Measurements from ENCODE around the gene RNF144A. TPM values are rescaled to one million over a fixed set of nuclear protein-coding genes. Genes with fewer than 3 reads are reported as not detected.

The RNF144A gene
- total and polyA plus RNA-seq, 12 donors: 13.0 to 103 (median 42.3) TPM

DNA sequence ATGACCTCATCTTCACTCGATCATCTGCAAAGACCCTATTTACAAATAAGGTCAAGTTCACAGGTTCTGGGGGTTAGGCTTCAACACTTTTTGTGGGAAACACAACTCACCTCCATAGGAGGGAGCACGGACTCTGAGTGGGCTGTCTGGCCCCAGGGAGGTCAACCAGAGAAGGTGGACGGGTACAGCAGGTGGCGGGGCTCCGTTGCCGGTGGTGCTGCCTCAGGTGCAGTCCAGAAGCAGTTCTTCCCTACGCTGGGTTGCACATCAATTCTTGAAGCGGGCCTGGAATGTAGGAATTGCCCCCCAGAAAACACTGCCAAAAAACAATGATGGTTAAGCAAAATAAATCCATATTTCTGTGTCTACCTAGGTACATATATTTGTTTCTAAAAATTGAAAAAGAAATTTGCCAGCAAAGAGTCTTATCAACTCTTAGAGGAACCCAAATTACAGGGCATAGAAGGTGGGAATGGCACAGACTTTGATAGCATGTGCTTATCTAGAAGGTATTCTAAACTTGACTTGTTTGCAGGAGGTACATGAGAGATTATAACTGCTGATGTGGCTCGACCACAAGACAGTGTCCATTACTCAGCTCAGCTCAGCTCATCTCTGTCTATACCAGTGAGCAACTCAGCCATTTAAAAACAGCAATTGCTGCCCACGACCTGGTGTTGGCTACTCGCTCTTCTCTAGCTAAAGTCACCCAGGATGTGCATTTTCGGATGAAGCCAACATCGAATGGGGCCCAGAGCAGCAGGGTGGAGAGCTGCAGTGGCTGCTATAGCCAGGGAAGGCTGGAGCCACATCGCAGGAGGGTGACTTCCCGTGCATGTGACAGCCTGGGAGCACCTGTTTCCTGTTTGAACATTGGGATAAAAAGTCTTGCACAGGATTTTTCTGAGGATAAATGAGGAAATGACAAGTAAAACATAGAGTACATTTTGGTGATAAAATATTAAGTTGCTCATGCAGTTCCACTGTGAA, 128.7 kb downstream of the RNF144A start:
- DNase-seq: no peak
- TF ChIP-seq POLR2A (IDR thresholded peaks at IDR 0.05): no peak
- TF ChIP-seq, protein P1, sequence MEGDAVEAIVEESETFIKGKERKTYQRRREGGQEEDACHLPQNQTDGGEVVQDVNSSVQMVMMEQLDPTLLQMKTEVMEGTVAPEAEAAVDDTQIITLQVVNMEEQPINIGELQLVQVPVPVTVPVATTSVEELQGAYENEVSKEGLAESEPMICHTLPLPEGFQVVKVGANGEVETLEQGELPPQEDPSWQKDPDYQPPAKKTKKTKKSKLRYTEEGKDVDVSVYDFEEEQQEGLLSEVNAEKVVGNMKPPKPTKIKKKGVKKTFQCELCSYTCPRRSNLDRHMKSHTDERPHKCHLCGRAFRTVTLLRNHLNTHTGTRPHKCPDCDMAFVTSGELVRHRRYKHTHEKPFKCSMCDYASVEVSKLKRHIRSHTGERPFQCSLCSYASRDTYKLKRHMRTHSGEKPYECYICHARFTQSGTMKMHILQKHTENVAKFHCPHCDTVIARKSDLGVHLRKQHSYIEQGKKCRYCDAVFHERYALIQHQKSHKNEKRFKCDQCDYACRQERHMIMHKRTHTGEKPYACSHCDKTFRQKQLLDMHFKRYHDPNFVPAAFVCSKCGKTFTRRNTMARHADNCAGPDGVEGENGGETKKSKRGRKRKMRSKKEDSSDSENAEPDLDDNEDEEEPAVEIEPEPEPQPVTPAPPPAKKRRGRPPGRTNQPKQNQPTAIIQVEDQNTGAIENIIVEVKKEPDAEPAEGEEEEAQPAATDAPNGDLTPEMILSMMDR (IDR thresholded peaks at IDR 0.05): no peak
- intact Hi-C loops (cut with DNase I): no loop called here

DNA sequence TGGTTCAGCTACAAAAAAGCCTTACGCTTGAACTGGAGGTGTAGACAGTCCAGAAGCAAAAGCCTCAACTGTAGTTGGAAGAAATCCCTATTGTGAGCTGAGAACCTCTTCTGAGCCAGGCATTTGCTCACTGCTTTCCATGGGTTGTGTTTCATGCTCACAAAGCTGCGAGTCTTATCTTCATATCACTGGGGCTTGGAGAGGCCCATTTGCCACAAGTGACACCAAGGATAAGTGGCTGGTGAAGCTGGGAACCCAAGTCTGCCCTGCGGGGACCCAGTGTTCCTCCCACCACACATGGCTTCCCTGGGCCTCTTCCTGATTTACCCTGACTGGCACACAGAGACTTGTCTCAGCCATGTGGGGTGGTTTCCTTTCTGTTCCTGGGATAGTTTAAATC, 130.4 kb downstream of the RNF144A start:
- Histone ChIP-seq H3K9me3 (replicated peaks in 1 of 3) (no peaks in the 10 kb centered on the region), H3K36me3 (replicated peaks in 1 of 2) (peaks cover 0 to 4% of the 10 kb centered on the region in 2 donors), H3K27ac (no peak overlapping the region), H3K4me1 (replicated peaks in 1 of 2) (peaks cover 0 to 5% of the 10 kb centered on the region in 2 donors), H3K27me3 (no peaks in the 10 kb centered on the region), H3K4me3 (no peak overlapping the region)
- DNase-seq: peak in 1 of 7 donors; percentile 40
- intact Hi-C loops (cut with DNase I): no loop called here
- 49 to 85% (median 65%) methylated on average over 3 of the region's 3 CpGs for WGBS, 4 donors
- no peak for TF ChIP-seq POLR2A (IDR thresholded peaks at IDR 0.05)
- TF ChIP-seq, protein P1 (IDR thresholded peaks at IDR 0.05): no peak

More for the DNA sequence above, 128.7 kb downstream of the RNF144A start:
- peaks cover 0 to 5% of the 10 kb centered on the region in 2 donors for H3K4me1 ChIP-seq (replicated peaks in 1 of 2)
- H3K36me3 ChIP-seq (replicated peaks in 1 of 2): peaks cover 0 to 15% of the 10 kb centered on the region in 2 donors
- H3K27me3 ChIP-seq: no peaks in the 10 kb centered on the region
- 80 to 90% (median 84%) methylated on average over 15 of the region's 15 CpGs for WGBS, 4 donors
- H3K4me3 ChIP-seq: no peak overlapping the region
- no peak overlapping the region for H3K27ac ChIP-seq
- H3K9me3 ChIP-seq (replicated peaks in 1 of 3): no peaks in the 10 kb centered on the region

DNA sequence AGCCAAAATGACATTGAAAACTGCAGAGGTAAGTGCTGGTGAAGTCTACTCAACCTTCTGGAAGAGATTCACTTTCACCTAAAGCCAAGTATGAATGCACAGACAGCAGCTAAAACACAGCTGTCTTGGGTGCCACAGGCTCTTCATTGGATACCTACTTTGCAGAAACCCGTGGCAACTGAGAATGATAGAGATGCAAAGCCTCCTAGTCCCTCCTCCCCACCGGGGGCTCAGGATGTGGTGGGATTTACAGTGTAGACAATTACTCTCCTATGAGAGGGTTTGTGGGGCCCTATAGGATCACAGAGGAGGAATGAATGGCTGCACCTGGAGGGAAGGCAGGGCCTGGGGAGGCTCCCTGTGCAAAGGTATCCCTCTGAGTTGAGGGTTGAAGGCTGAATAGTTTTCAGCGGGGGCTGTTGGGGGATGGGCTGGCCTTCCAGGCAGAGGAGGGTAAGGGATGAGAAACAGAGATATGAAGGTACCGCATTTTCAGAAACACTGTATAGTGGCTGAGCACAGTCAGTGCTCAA, 131.6 kb downstream of the RNF144A start:
- intact Hi-C loops (cut with DNase I): no loop called here
- 81 to 93% (median 85%) methylated on average over 4 of the region's 4 CpGs for WGBS, 4 donors
- peaks cover 0 to 4% of the 10 kb centered on the region in 2 donors for H3K36me3 ChIP-seq (replicated peaks in 1 of 2)
- TF ChIP-seq POLR2A (IDR thresholded peaks at IDR 0.05): no peak
- TF ChIP-seq, protein P1 (IDR thresholded peaks at IDR 0.05): no peak
- no peaks in the 10 kb centered on the region for H3K27me3 ChIP-seq
- peak in 1 of 7 donors; percentile 44 for DNase-seq
- H3K9me3 ChIP-seq (replicated peaks in 1 of 3): no peaks in the 10 kb centered on the region
- H3K27ac ChIP-seq: no peak overlapping the region
- H3K4me3 ChIP-seq: no peak overlapping the region
- H3K4me1 ChIP-seq (replicated peaks in 1 of 2): peaks cover 0 to 3% of the 10 kb centered on the region in 2 donors

- no peaks in the 10 kb centered on the region for H3K4me1 ChIP-seq (replicated peaks in 1 of 2)
- 82 to 93% (median 87%) methylated on average over 2 to 3 of the region's 3 CpGs for WGBS, 4 donors
- no peaks in the 10 kb centered on the region for H3K27me3 ChIP-seq
- H3K27ac ChIP-seq: no peak overlapping the region
- intact Hi-C loops (cut with DNase I): no loop called here
- TF ChIP-seq, protein P1 (IDR thresholded peaks at IDR 0.05): no peak
- no peak for TF ChIP-seq POLR2A (IDR thresholded peaks at IDR 0.05)
- peak in 1 of 7 donors; percentile 45 for DNase-seq
- H3K36me3 ChIP-seq (replicated peaks in 1 of 2): no peaks in the 10 kb centered on the region
- no peak overlapping the region for H3K4me3 ChIP-seq
- no peaks in the 10 kb centered on the region for H3K9me3 ChIP-seq (replicated peaks in 1 of 3)
Observed at GRCh38 chr2:7052404-7052803, 135.2 kb downstream of the RNF144A start.
